Measurements from ENCODE around the gene TAF6L. TPM values are rescaled to one million over a fixed set of nuclear protein-coding genes. Genes with fewer than 3 reads are reported as not detected.
A peak's percentile ranks its signal among the peaks of the same experiment; 100 is the strongest.

The TAF6L gene
- total and polyA plus RNA-seq, 9 of the 15 experiments (the other 6 are each of a cell fraction or from before 2014, with no cell fraction given) = 0.04 to 45.5 (median 20.8) TPM

DNA sequence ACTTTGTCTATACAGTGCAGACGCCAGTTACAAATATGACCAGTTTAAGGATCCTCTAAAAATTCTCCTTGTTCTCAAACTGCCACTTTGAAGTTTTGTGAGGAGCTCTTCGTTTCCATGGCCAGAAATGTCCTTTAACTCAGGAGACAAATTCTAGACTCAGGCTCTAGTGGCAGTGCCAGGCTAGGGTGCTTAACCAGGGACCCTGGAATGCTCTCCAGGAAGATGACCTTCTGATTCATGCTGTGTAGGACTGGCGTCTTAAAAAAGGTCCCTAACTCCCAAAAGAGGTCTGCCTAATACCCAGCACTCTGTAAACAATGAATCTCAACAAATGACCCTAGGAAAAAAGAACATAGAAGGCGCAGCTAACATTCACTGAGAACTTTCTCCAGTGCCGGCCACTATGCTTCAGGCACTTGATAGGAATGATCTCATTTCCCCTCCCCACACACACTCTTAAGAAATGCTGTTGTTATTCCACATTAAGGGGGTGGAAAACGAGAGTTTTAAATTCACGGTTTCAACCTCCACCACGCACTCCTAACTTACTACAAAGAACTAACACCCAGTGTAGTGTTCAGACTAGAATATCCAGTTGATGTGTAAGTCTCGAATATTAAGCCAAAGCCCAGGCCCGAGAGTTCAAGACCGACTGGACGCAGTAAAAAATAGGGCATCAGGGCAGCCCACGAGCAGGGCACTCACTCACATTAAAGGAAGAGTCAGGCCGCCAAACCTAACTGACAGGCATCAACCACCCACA is 33.3 kb downstream of the TAF6L start (continued):
- no peak for TF ChIP-seq SRSF7 (optimal IDR thresholded peaks at IDR 0.05; ENCODE audit: low read depth, low read length)
- TF ChIP-seq, protein P1, sequence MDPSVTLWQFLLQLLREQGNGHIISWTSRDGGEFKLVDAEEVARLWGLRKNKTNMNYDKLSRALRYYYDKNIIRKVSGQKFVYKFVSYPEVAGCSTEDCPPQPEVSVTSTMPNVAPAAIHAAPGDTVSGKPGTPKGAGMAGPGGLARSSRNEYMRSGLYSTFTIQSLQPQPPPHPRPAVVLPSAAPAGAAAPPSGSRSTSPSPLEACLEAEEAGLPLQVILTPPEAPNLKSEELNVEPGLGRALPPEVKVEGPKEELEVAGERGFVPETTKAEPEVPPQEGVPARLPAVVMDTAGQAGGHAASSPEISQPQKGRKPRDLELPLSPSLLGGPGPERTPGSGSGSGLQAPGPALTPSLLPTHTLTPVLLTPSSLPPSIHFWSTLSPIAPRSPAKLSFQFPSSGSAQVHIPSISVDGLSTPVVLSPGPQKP (CRISPR knock-in tag; IDR thresholded peaks at IDR 0.05) = no peak
- 0 out of 4 replicates have a peak, but pooled peaks of 1 of the 2 experiments have one; percentile 28 for TF ChIP-seq NONO (IDR thresholded peaks at IDR 0.05; ENCODE audit: low read depth in 2 of 2, low read length in 1 of 2)
- TF ChIP-seq PHB (CRISPR knock-in tag; IDR thresholded peaks at IDR 0.05) = no peak
- no peak for TF ChIP-seq ZSCAN29 (IDR thresholded peaks at IDR 0.05)
- 0 out of 4 replicates have a peak, but pooled peaks of 1 of the 2 experiments have one; percentile 35 for TF ChIP-seq FOXA3 (CRISPR knock-in tag; conservative IDR thresholded peaks at IDR 0.05 in 1 of 2, IDR thresholded peaks at IDR 0.05 in 1 of 2)
- TF ChIP-seq EGR1 (conservative IDR thresholded peaks at IDR 0.05) = no peak
